Stimulated activated CD4-positive, alpha-beta T cell treated with anti-CD3 and anti-CD28 coated beads, Interleukin-2, amount 100 ng/mL, for 4 hours (primary cell): ENCODE results near the gene NUP188.

Experiments
- DNase-seq: peaks from one replicate; pipeline ENCODE4 v3.0.0-alpha.2; 2020; ENCODE audit warnings: low read depth

The NUP188 gene

GRCh38 chr9:128913995-128914772, 33.3 kb upstream of the NUP188 start:
- DNase-seq, result no peak

GRCh38 chr9:128916204-128916603, 31.3 kb upstream of the NUP188 start:
- DNase-seq, result no peak

GRCh38 chr9:128916745-128917144, 30.8 kb upstream of the NUP188 start:
- no peak for DNase-seq

- DNase-seq, result no peak
These were observed 30.2 kb upstream of the NUP188 start for GRCh38 chr9:128917151-128917849.

- DNase-seq, result no peak
These were observed 28.6 kb upstream of the NUP188 start for GRCh38 chr9:128918921-128919320.

- DNase-seq, result no peak
These were observed 28.0 kb upstream of the NUP188 start for GRCh38 chr9:128919402-128920089.

GRCh38 chr9:128920381-128921058, 27.0 kb upstream of the NUP188 start, which contains the start of gene PHYHD1:
Gene PHYHD1 (plus strand): TSS chr9:128920982. CDS start chr9:128922324, 1,342 bp downstream.
- no peak for DNase-seq

- DNase-seq, result no peak
These were observed 25.4 kb upstream of the NUP188 start for GRCh38 chr9:128921881-128922763.

- DNase-seq, result no peak
These were observed 24.0 kb upstream of the NUP188 start for GRCh38 chr9:128923493-128923883.

- DNase-seq, result peak; percentile 39
These were observed 19.6 kb upstream of the NUP188 start for GRCh38 chr9:128927731-128928411.

GRCh38 chr9:128928624-128929023, 18.9 kb upstream of the NUP188 start:
- no peak for DNase-seq

- no peak for DNase-seq
These were observed 17.9 kb upstream of the NUP188 start for GRCh38 chr9:128929560-128929959.

- DNase-seq, result no peak
These were observed 13.8 kb upstream of the NUP188 start for GRCh38 chr9:128933731-128934130.

GRCh38 chr9:128936171-128936865, 11.2 kb upstream of the NUP188 start:
- no peak for DNase-seq

- DNase-seq, result no peak
These were observed 10.0 kb upstream of the NUP188 start for GRCh38 chr9:128937310-128938165.

GRCh38 chr9:128940271-128940921, 7.1 kb upstream of the NUP188 start:
- no peak for DNase-seq

- DNase-seq, result no peak
These were observed 6.3 kb upstream of the NUP188 start for GRCh38 chr9:128940946-128941755.
